Measurements from ENCODE around the gene PRMT9.

GRCh38 chr4:147629783-147630730 lies 53.9 kb downstream of the PRMT9 start:
- TF ChIP-seq POLR2A (IDR thresholded peaks at IDR 0.05) (no peak), CTCF (IDR thresholded peaks at IDR 0.05) (no peak)

All from suprapubic skin (tissue), 3 donors.